A673 (cell line): ENCODE data around the gene CHI3L2. TPM values are rescaled to one million over a fixed set of nuclear protein-coding genes. Genes with fewer than 3 reads are reported as not detected.

Experiments
- BruUV-seq: library from RNA; stranded (reverse); fragments of 400-500 nt; replicated peaks from 2 replicates; lab custom pipeline; 2021; lab: Mats Ljungman, UMichigan
- CTCF ChIA-PET: fragments of 300-600 bp; sonication (Branson Sonifier 250); formaldehyde crosslinking; loops from one replicate; lab custom pipeline; 2022; ENCODE audit warnings: antibody characterized with exemption; lab: Charles Lee
- POLR2A ChIA-PET: fragments of 300-600 bp; sonication (Branson Sonifier 250); formaldehyde crosslinking; loops from one replicate; lab custom pipeline; 2022; ENCODE audit warnings: antibody characterized with exemption; ENCODE audit not compliant: low non-redundant PET; lab: Charles Lee
- DNase-seq: peaks from one replicate; pipeline ENCODE4 v3.0.0-alpha.2; 2015; ENCODE audit warnings: low spot score
- H3K27ac ChIP-seq: fragments of 200-600 bp; sonication (generic); 2 replicates; pipeline ENCODE4 v1.5.1; 2016; ENCODE audit warnings: mixed run types, low read depth, mild to moderate bottlenecking, mixed read lengths, antibody characterized with exemption, low read length; ENCODE audit not compliant: poor library complexity, severe bottlenecking
- H3K27me3 ChIP-seq: fragments of 200-600 bp; sonication (generic); replicated peaks from 2 replicates; pipeline ENCODE4 v1.6.1; 2017; ENCODE audit warnings: mixed run types, low read depth, mild to moderate bottlenecking, mixed read lengths, antibody characterized with exemption, low read length; ENCODE audit not compliant: insufficient read depth, poor library complexity
- H3K36me3 ChIP-seq: fragments of 200-600 bp; sonication (generic); 2 replicates; pipeline ENCODE4 v1.6.1; 2016; ENCODE audit warnings: mixed run types, mild to moderate bottlenecking, mixed read lengths, antibody characterized with exemption, low read length; ENCODE audit not compliant: insufficient read depth, poor library complexity, severe bottlenecking
- H3K4me1 ChIP-seq: fragments of 200-600 bp; sonication (generic); 2 replicates; pipeline ENCODE4 v1.6.1; 2017; ENCODE audit warnings: mixed run types, mild to moderate bottlenecking, mixed read lengths, antibody characterized with exemption, low read length; ENCODE audit not compliant: insufficient read depth, poor library complexity, severe bottlenecking
- H3K4me3 ChIP-seq: fragments of 200-600 bp; sonication (generic); 2 replicates; pipeline ENCODE4 v1.5.1; 2016; ENCODE audit warnings: low read depth, mixed run types, mild to moderate bottlenecking, mixed read lengths, low read length; ENCODE audit not compliant: poor library complexity, severe bottlenecking
- H3K9me3 ChIP-seq: fragments of 200-600 bp; sonication (generic); 2 replicates; pipeline ENCODE4 v1.6.1; 2016; ENCODE audit warnings: mixed run types, low read depth, mild to moderate bottlenecking, mixed read lengths, antibody characterized with exemption, low read length; ENCODE audit not compliant: poor library complexity, severe bottlenecking
- EZH2 ChIP-seq: fragments of 200-600 bp; sonication (generic); IDR thresholded peaks from 2 replicates; pipeline ENCODE4 v1.6.1; 2017; ENCODE audit warnings: borderline replicate concordance, low read depth, mild to moderate bottlenecking, mixed read lengths, antibody characterized with exemption, low read length; ENCODE audit not compliant: poor library complexity, severe bottlenecking
- intact Hi-C: fragments of 100-400 bp; cut with micrococcal nuclease; formaldehyde crosslinking; loops from one replicate; pipeline ENCODE4 v1.10.0; 2022; ENCODE audit not compliant: unreplicated experiment
- total RNA-seq: library from RNA; stranded (reverse); gene quantifications from 2 replicates; pipeline ENCODE4 v1.2.3, GENCODE V29; 2021
- TF ChIP-seq, protein P1 (sequence below): fragments of 300-800, 200-600 bp; sonication (generic); conservative IDR thresholded peaks from 2 replicates; pipeline ENCODE4 v1.5.1; 2017; ENCODE audit warnings: low read depth, mild to moderate bottlenecking, antibody characterized with exemption, low read length, moderate library complexity, mixed read lengths

CHI3L2 gene
- total RNA-seq, 1 experiment from 2014 or later: not detected

DNA sequence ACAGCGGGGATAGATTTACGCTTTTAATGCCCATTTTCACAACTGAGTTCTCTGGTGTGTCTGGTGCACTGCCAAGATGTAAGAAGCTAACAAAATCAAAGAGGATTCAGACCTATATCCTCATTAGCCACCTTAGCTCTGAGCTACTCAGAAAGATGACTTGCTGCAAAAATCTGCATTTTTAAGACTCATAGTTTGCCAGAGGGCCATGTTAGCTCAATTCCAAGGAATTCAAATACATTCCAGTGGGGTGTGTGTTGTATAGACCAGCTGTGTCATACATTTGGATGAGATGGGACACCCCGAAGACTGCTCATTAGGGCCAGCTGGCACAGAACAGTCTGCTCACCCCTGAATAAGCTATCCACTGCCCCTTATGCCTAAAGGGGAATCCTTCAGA, 36.0 kb upstream of the CHI3L2 start:
- H3K36me3 ChIP-seq: no peaks in the 10 kb centered on the region
- no TSS peak for BruUV-seq
- ChIA-PET POLR2A (no interaction called here), CTCF (no interaction called here)
- intact Hi-C loops: no loop called here
- TF ChIP-seq, protein P1, sequence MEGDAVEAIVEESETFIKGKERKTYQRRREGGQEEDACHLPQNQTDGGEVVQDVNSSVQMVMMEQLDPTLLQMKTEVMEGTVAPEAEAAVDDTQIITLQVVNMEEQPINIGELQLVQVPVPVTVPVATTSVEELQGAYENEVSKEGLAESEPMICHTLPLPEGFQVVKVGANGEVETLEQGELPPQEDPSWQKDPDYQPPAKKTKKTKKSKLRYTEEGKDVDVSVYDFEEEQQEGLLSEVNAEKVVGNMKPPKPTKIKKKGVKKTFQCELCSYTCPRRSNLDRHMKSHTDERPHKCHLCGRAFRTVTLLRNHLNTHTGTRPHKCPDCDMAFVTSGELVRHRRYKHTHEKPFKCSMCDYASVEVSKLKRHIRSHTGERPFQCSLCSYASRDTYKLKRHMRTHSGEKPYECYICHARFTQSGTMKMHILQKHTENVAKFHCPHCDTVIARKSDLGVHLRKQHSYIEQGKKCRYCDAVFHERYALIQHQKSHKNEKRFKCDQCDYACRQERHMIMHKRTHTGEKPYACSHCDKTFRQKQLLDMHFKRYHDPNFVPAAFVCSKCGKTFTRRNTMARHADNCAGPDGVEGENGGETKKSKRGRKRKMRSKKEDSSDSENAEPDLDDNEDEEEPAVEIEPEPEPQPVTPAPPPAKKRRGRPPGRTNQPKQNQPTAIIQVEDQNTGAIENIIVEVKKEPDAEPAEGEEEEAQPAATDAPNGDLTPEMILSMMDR: no peak
- TF ChIP-seq EZH2: no peak
- no peaks in the 10 kb centered on the region for H3K27me3 ChIP-seq
- no peak for DNase-seq
- no peaks in the 10 kb centered on the region for H3K9me3 ChIP-seq
- H3K27ac ChIP-seq: no peak overlapping the region
- H3K4me1 ChIP-seq: no peaks in the 10 kb centered on the region
- no peak overlapping the region for H3K4me3 ChIP-seq

DNA sequence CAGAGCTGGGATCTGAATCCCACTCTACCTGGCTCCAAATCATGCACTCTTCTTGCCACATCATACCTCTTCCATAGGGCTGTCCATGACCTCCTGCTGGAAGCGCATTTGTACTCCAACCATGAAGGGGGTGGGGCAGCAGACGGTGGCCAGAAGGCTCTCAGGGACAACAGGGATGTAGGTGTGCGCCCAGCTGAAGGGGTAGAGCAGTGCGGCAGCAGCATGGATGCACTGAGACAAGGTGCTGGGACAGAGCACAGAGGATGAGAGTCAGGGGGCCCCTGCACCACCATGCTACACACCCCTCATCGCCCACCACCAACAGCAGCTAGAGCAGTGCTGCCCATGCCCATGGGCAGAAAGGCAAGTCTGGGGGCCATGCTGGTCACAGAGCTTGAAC, 35.4 kb upstream of the CHI3L2 start:
- POLR2A ChIA-PET: no interaction called here

DNA sequence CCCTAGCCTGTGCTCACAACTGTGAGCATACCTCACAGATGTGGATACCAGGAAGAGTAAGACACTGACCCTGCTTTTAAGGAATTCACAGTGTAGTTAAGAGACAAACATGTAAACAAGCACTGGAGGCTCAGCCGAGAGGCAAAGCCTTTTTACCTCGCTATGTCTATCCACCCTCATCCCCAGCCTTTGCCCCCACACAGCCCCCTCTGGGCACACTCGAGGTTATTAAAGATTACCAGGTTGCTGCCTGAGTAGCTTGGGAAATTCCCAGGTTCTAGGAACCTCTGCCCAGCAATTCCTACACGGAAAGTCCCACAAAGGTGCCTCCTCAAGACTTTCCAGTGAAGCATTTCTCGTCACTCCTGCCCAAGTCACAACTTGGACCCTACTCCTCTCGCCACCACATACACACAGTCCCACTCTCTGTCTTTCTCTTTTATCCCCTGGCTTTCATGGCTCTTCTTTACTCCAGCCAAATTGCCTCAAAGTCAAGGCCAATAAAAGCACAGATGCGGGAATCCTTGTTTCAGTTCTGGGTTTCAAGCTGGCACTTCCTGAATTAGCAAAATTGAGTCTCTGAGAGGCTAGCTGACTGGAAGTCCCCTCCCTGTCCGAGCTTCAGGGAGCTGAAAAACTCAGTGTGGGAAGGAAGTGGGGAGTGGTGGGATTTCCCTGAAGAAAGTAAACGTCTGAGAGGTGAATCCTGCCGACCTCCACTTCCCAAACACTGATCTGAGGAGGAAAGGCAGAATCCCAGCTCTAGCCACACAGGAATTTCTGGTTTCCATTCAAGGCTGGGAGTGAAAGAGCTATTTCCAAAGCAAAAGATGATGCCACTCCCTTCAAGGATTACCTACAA, 34.6 kb upstream of the CHI3L2 start:
- no peak overlapping the region for H3K27ac ChIP-seq
- no peaks in the 10 kb centered on the region for H3K9me3 ChIP-seq
- intact Hi-C loops: no loop called here
- H3K4me1 ChIP-seq: no peaks in the 10 kb centered on the region
- DNase-seq: no peak
- CTCF ChIA-PET: no interaction called here
- H3K4me3 ChIP-seq: no peak overlapping the region
- H3K36me3 ChIP-seq: no peaks in the 10 kb centered on the region
- POLR2A ChIA-PET: no interaction called here
- H3K27me3 ChIP-seq: no peaks in the 10 kb centered on the region
- TF ChIP-seq, protein P1: no peak
- TF ChIP-seq EZH2: no peak
- no TSS peak for BruUV-seq

More for the DNA sequence above, 35.4 kb upstream of the CHI3L2 start:
- Histone ChIP-seq H3K9me3 (no peaks in the 10 kb centered on the region), H3K4me1 (no peaks in the 10 kb centered on the region), H3K27me3 (no peaks in the 10 kb centered on the region), H3K36me3 (no peaks in the 10 kb centered on the region), H3K4me3 (no peak overlapping the region), H3K27ac (no peak overlapping the region)
- CTCF ChIA-PET: no interaction called here
- no TSS peak for BruUV-seq
- no peak for TF ChIP-seq EZH2
- TF ChIP-seq, protein P1: no peak
- intact Hi-C loops: no loop called here
- DNase-seq: no peak
